Neural cell (in vitro differentiated cells): ENCODE results near the gene YAF2. TPM values are rescaled to one million over a fixed set of nuclear protein-coding genes. Genes with fewer than 3 reads are reported as not detected.

Experiments
- H2AFZ ChIP-seq: fragments of 200-600, 300-800 bp; sonication (generic), shearing (Covaris generic); 2 replicates; pipeline ENCODE4 v1.6.0; 2014; ENCODE audit warnings: low read depth, mild to moderate bottlenecking, antibody characterized with exemption, low read length, moderate library complexity
- H3F3A ChIP-seq: fragments of 200-600 bp; shearing (Covaris generic); 2 replicates; pipeline ENCODE4 v1.6.1; 2016; ENCODE audit warnings: mild to moderate bottlenecking, moderate library complexity, mixed read lengths, antibody characterized with exemption, low read length; ENCODE audit not compliant: insufficient read depth, poor library complexity, severe bottlenecking
- H3K27ac ChIP-seq: fragments of 200-600, 300-800 bp; sonication (generic), shearing (Covaris generic); 2 replicates; pipeline ENCODE4 v1.5.1; 2014; ENCODE audit warnings: mild to moderate bottlenecking, low read length, moderate library complexity
- H3K27me3 ChIP-seq: fragments of 300-800, 200-600 bp; sonication (generic), shearing (Covaris generic); 2 replicates; pipeline ENCODE4 v1.6.0; 2014; ENCODE audit warnings: mild to moderate bottlenecking, low read depth, low read length, moderate library complexity; ENCODE audit not compliant: insufficient read depth
- H3K36me3 ChIP-seq: fragments of 300-800, 200-600 bp; sonication (generic), shearing (Covaris generic); 2 replicates; pipeline ENCODE4 v1.5.1; 2014; ENCODE audit warnings: mild to moderate bottlenecking, antibody characterized with exemption, low read length, moderate library complexity; ENCODE audit not compliant: insufficient read depth
- H3K4me2 ChIP-seq: fragments of 300-800, 200-600 bp; sonication (generic), shearing (Covaris generic); 2 replicates; pipeline ENCODE4 v1.6.0; 2014; ENCODE audit warnings: mild to moderate bottlenecking, low read length
- H3K4me3 ChIP-seq: fragments of 300-800, 200-600 bp; sonication (generic), shearing (Covaris generic); 2 replicates; pipeline ENCODE4 v1.5.1; 2014; ENCODE audit warnings: mild to moderate bottlenecking, low read length, moderate library complexity
- H3K79me2 ChIP-seq: fragments of 200-600 bp; shearing (Covaris generic); replicated peaks from 2 replicates; pipeline ENCODE4 v1.6.0; 2014; ENCODE audit warnings: mild to moderate bottlenecking, low read length, moderate library complexity; ENCODE audit not compliant: insufficient read depth
- H3K9ac ChIP-seq: fragments of 300-800, 200-600 bp; sonication (generic), shearing (Covaris generic); 2 replicates; pipeline ENCODE4 v1.6.1; 2016; ENCODE audit warnings: mild to moderate bottlenecking, low read length, mixed read lengths
- H3K9me2 ChIP-seq: fragments of 200-600 bp; shearing (Covaris generic); 2 replicates; pipeline ENCODE4 v1.6.1; 2016; ENCODE audit warnings: mild to moderate bottlenecking, low read length, mixed read lengths; ENCODE audit not compliant: insufficient read depth
- H3K9me3 ChIP-seq: fragments of 200-600, 300-800 bp; sonication (generic), shearing (Covaris generic); 2 replicates; pipeline ENCODE4 v1.6.1; 2016; ENCODE audit warnings: mild to moderate bottlenecking, mixed run types, low read length, moderate library complexity, mixed read lengths
- H4K20me1 ChIP-seq: fragments of 200-600 bp; shearing (Covaris generic); 2 replicates; pipeline ENCODE4 v1.6.1; 2016; ENCODE audit warnings: mild to moderate bottlenecking, mixed run types; ENCODE audit not compliant: insufficient read depth
- CTCF ChIP-seq: fragments of 450-650 bp; IDR thresholded peaks from 2 replicates; pipeline ENCODE4 v1.5.1; 2014; ENCODE audit warnings: antibody characterized with exemption, mild to moderate bottlenecking, moderate library complexity; ENCODE audit not compliant: poor library complexity, severe bottlenecking
- EP300 ChIP-seq: fragments of 450-650 bp; conservative IDR thresholded peaks from 2 replicates; pipeline ENCODE4 v1.6.1; 2014; ENCODE audit warnings: antibody characterized with exemption, mild to moderate bottlenecking, moderate library complexity; ENCODE audit not compliant: poor library complexity, severe bottlenecking
- EZH2 ChIP-seq: fragments of 200-600, 300-800 bp; shearing (Covaris generic), sonication (generic); IDR thresholded peaks from 2 replicates; pipeline ENCODE4 v1.6.1; 2014; ENCODE audit warnings: antibody characterized with exemption, low read length, borderline replicate concordance, mild to moderate bottlenecking; ENCODE audit not compliant: insufficient read depth, poor library complexity, severe bottlenecking
- MXI1 ChIP-seq: fragments of 450-650 bp; conservative IDR thresholded peaks from 2 replicates; pipeline ENCODE4 v1.6.1; 2014; ENCODE audit warnings: antibody characterized with exemption, mild to moderate bottlenecking; ENCODE audit not compliant: poor library complexity, severe bottlenecking
- POLR2AphosphoS5 ChIP-seq: IDR thresholded peaks from 2 replicates; pipeline ENCODE4 v1.6.1; 2012
- RAD21 ChIP-seq: fragments of 450-650 bp; conservative IDR thresholded peaks from 2 replicates; pipeline ENCODE4 v1.6.1; 2014; ENCODE audit warnings: antibody characterized with exemption, mild to moderate bottlenecking, moderate library complexity
- REST ChIP-seq: IDR thresholded peaks from 2 replicates; pipeline ENCODE4 v1.6.1; 2012; ENCODE audit warnings: borderline replicate concordance
- SMC3 ChIP-seq: fragments of 450-650 bp; conservative IDR thresholded peaks from 2 replicates; pipeline ENCODE4 v1.6.1; 2014; ENCODE audit warnings: antibody characterized with exemption, mild to moderate bottlenecking, moderate library complexity; ENCODE audit not compliant: poor library complexity
- TAF1 ChIP-seq: IDR thresholded peaks from 2 replicates; pipeline ENCODE4 v1.6.1; 2012; ENCODE audit warnings: low read depth
- polyA plus RNA-seq: library from polyadenylated mRNA; depleted of rRNA; stranded (reverse); fragments of >200 nt; gene quantifications from 2 replicates; pipeline ENCODE4 v1.2.3, GENCODE V29; 2014

Gene YAF2
- polyA plus RNA-seq, 1 donor from 2014 or later: 44.1 TPM

GRCh38 chr12:42135259-42135814 is 102.7 kb downstream of the YAF2 start:
- Histone ChIP-seq H3F3A (no peaks in the 10 kb centered on the region), H3K4me3 (no peak overlapping the region), H2AFZ (no peak overlapping the region), H4K20me1 (no peaks in the 10 kb centered on the region), H3K9me2 (no peaks in the 10 kb centered on the region), H3K27me3 (no peaks in the 10 kb centered on the region), H3K9me3 (no peaks in the 10 kb centered on the region), H3K36me3 (no peaks in the 10 kb centered on the region), H3K4me2 (no peak overlapping the region), H3K79me2 (peaks cover 38% of the 10 kb centered on the region), H3K27ac (no peak overlapping the region), H3K9ac (no peak overlapping the region)
- TF ChIP-seq CTCF: no peak
- TF ChIP-seq REST: no peak
- TF ChIP-seq EP300: no peak
- no peak for TF ChIP-seq RAD21
- TF ChIP-seq MXI1: no peak
- TF ChIP-seq POLR2AphosphoS5: no peak
- no peak for TF ChIP-seq SMC3
- no peak for TF ChIP-seq EZH2
- TF ChIP-seq TAF1: no peak

- no peaks in the 10 kb centered on the region for H3K27me3 ChIP-seq
- no peaks in the 10 kb centered on the region for H3K9me3 ChIP-seq
- H2AFZ ChIP-seq: no peak overlapping the region
- H3F3A ChIP-seq: no peaks in the 10 kb centered on the region
- peaks cover 28% of the 10 kb centered on the region for H3K79me2 ChIP-seq
- TF ChIP-seq CTCF (no peak), POLR2AphosphoS5 (no peak), EZH2 (no peak)
- H3K9me2 ChIP-seq: no peaks in the 10 kb centered on the region
- no peak overlapping the region for H3K27ac ChIP-seq
- H3K9ac ChIP-seq: no peak overlapping the region
- H3K4me3 ChIP-seq: no peak overlapping the region
- no peaks in the 10 kb centered on the region for H4K20me1 ChIP-seq
- no peaks in the 10 kb centered on the region for H3K36me3 ChIP-seq
- H3K4me2 ChIP-seq: no peak overlapping the region
Measured at GRCh38 chr12:42130672-42131402, 107.2 kb downstream of the YAF2 start.
